ENCODE data around the gene GRIN2C. TPM values are rescaled to one million over a fixed set of nuclear protein-coding genes. Genes with fewer than 3 reads are reported as not detected.

GRIN2C gene
- total RNA-seq, 1 experiment from 2014 or later, result not detected

- Mint-ChIP-seq H3K27ac (ENCODE audit: unreplicated experiment) (no peak overlapping the region), H3K36me3 (ENCODE audit: insufficient read depth, unreplicated experiment) (no peaks in the 10 kb centered on the region), H3K9me3 (ENCODE audit: low read depth, unreplicated experiment) (no peaks in the 10 kb centered on the region), H3K4me1 (ENCODE audit: low read depth, unreplicated experiment) (no peaks in the 10 kb centered on the region), H3K27me3 (ENCODE audit: unreplicated experiment) (peaks cover 94% of the 10 kb centered on the region), H3K4me3 (ENCODE audit: low read depth, unreplicated experiment) (no peak overlapping the region)
- intact Hi-C loops (cut with micrococcal nuclease; ENCODE audit: unreplicated experiment), result no loop called here
- DNase-seq, result no peak
- BruUV-seq (replicated peaks), result no TSS peak
- no peak for TF ChIP-seq CTCF (IDR thresholded peaks at IDR 0.05; ENCODE audit: unreplicated experiment)
- CTCF ChIA-PET, result no interaction called here
These were observed 30.9 kb upstream of the GRIN2C start for GRCh38 chr17:74890554-74890953.

GRCh38 chr17:74888469-74888868, 28.8 kb upstream of the GRIN2C start:
- Mint-ChIP-seq H3K27me3 (ENCODE audit: unreplicated experiment) (peaks cover 94% of the 10 kb centered on the region), H3K4me3 (ENCODE audit: low read depth, unreplicated experiment) (no peak overlapping the region), H3K27ac (ENCODE audit: unreplicated experiment) (no peak overlapping the region), H3K36me3 (ENCODE audit: insufficient read depth, unreplicated experiment) (no peaks in the 10 kb centered on the region), H3K4me1 (ENCODE audit: low read depth, unreplicated experiment) (no peaks in the 10 kb centered on the region), H3K9me3 (ENCODE audit: low read depth, unreplicated experiment) (no peaks in the 10 kb centered on the region)
- no peak for TF ChIP-seq CTCF (IDR thresholded peaks at IDR 0.05; ENCODE audit: unreplicated experiment)
- no TSS peak for BruUV-seq (replicated peaks)
- CTCF ChIA-PET, result no interaction called here
- intact Hi-C loops (cut with micrococcal nuclease; ENCODE audit: unreplicated experiment), result no loop called here
- no peak for DNase-seq

- CTCF ChIA-PET, result no interaction called here
These were observed 23.6 kb upstream of the GRIN2C start for GRCh38 chr17:74883241-74883745.

GRCh38 chr17:74882517-74883240, 23.0 kb upstream of the GRIN2C start:
- Mint-ChIP-seq H3K4me3 (ENCODE audit: low read depth, unreplicated experiment) (no peak overlapping the region), H3K4me1 (ENCODE audit: low read depth, unreplicated experiment) (peaks cover 11% of the 10 kb centered on the region), H3K36me3 (ENCODE audit: insufficient read depth, unreplicated experiment) (no peaks in the 10 kb centered on the region), H3K9me3 (ENCODE audit: low read depth, unreplicated experiment) (no peaks in the 10 kb centered on the region), H3K27me3 (ENCODE audit: unreplicated experiment) (peaks cover 68% of the 10 kb centered on the region), H3K27ac (ENCODE audit: unreplicated experiment) (no peak overlapping the region)
- CTCF ChIA-PET, result no interaction called here
- no TSS peak for BruUV-seq (replicated peaks)
- TF ChIP-seq CTCF (IDR thresholded peaks at IDR 0.05; ENCODE audit: unreplicated experiment), result no peak
- no peak for DNase-seq
- intact Hi-C loops (cut with micrococcal nuclease; ENCODE audit: unreplicated experiment), result no loop called here

More at GRCh38 chr17:74883241-74883745, 23.6 kb upstream of the GRIN2C start:
- Mint-ChIP-seq H3K36me3 (ENCODE audit: insufficient read depth, unreplicated experiment) (no peaks in the 10 kb centered on the region), H3K4me1 (ENCODE audit: low read depth, unreplicated experiment) (peaks cover 9% of the 10 kb centered on the region), H3K27ac (ENCODE audit: unreplicated experiment) (no peak overlapping the region), H3K9me3 (ENCODE audit: low read depth, unreplicated experiment) (no peaks in the 10 kb centered on the region), H3K27me3 (ENCODE audit: unreplicated experiment) (peaks cover 74% of the 10 kb centered on the region), H3K4me3 (ENCODE audit: low read depth, unreplicated experiment) (no peak overlapping the region)
- intact Hi-C loops (cut with micrococcal nuclease; ENCODE audit: unreplicated experiment), result no loop called here
- no TSS peak for BruUV-seq (replicated peaks)
- no peak for TF ChIP-seq CTCF (IDR thresholded peaks at IDR 0.05; ENCODE audit: unreplicated experiment)
- no peak for DNase-seq
